Nephron progenitor cell (in vitro differentiated cells): ENCODE results near the gene C12orf75.

Experiments
- DNase-seq: peaks from one replicate; pipeline ENCODE4 v3.0.0; 2021
- H3K27ac Mint-ChIP-seq: 2 replicates; pipeline ENCODE4 v1.8.0; 2021; ENCODE audit warnings: mild to moderate bottlenecking, moderate library complexity, mixed read lengths
- H3K27me3 Mint-ChIP-seq: 2 replicates; pipeline ENCODE4 v1.8.0; 2021; ENCODE audit warnings: mild to moderate bottlenecking, low read depth, mixed read lengths; ENCODE audit not compliant: poor library complexity
- H3K36me3 Mint-ChIP-seq: 2 replicates; pipeline ENCODE4 v1.8.0; 2021; ENCODE audit warnings: low read depth, mixed read lengths
- H3K4me1 Mint-ChIP-seq: 2 replicates; pipeline ENCODE4 v1.8.0; 2021; ENCODE audit warnings: mixed read lengths
- H3K4me3 Mint-ChIP-seq: 2 replicates; pipeline ENCODE4 v1.8.0; 2021; ENCODE audit warnings: mild to moderate bottlenecking, moderate library complexity, mixed read lengths
- H3K9me3 Mint-ChIP-seq: 2 replicates; pipeline ENCODE4 v1.8.0; 2021; ENCODE audit warnings: mild to moderate bottlenecking, moderate library complexity, mixed read lengths
- TF ChIP-seq, protein P1 (sequence below): fragments of 200-600 bp; sonication (generic); IDR thresholded peaks from 2 replicates; pipeline ENCODE4 v1.5.0; 2021; ENCODE audit warnings: antibody characterized with exemption

C12orf75 gene

DNA sequence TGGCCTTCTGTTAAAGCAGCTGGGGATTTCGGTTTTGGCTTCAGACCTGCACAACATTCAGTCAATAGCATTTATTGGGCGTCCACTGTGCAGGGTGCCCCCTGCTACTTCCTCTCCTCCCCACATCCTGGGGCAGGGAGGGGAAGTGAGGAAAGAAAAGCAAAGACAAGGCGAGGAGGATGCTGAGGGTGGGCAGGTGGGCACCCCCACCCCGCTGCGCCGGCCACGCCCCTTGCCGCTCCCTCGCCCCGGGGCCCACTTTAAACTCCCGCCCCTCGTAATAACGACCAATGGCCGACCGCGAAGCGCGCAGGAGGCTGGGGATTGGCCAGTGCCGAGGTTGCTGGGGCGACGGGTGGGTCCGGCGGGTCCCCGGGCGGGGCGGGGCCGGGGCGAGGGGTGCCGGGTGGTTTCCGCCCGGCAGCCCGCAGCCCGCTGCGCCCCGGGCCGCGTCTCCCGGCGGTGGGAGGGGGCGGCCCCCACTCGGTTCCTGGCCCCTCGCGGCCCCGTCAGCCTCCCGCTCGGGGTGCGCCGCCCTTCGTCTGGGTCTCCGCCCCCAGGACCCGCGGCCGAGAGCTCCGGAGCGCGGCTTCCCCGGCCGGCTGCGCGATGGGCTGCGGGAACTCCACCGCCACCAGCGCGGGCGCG is at the start of gene C12orf75:
C12orf75 (plus strand) TSS at position 409 of the 648 bp plus-strand sequence; CDS start at position 610, 201 bp downstream.
- H3K27ac Mint-ChIP-seq: no peak within 1 kb of the TSS
- peaks cover 13% of the 10 kb centered on the region for H3K27me3 Mint-ChIP-seq
- H3K4me1 Mint-ChIP-seq: peaks cover 41% of the 10 kb centered on the region
- TF ChIP-seq, protein P1, sequence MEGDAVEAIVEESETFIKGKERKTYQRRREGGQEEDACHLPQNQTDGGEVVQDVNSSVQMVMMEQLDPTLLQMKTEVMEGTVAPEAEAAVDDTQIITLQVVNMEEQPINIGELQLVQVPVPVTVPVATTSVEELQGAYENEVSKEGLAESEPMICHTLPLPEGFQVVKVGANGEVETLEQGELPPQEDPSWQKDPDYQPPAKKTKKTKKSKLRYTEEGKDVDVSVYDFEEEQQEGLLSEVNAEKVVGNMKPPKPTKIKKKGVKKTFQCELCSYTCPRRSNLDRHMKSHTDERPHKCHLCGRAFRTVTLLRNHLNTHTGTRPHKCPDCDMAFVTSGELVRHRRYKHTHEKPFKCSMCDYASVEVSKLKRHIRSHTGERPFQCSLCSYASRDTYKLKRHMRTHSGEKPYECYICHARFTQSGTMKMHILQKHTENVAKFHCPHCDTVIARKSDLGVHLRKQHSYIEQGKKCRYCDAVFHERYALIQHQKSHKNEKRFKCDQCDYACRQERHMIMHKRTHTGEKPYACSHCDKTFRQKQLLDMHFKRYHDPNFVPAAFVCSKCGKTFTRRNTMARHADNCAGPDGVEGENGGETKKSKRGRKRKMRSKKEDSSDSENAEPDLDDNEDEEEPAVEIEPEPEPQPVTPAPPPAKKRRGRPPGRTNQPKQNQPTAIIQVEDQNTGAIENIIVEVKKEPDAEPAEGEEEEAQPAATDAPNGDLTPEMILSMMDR: no peak
- H3K4me3 Mint-ChIP-seq: peak within 1 kb of the TSS; percentile 84
- DNase-seq: peak; percentile 90
- no peaks in the 10 kb centered on the region for H3K36me3 Mint-ChIP-seq
- H3K9me3 Mint-ChIP-seq: no peaks in the 10 kb centered on the region

- TF ChIP-seq, protein P1: no peak
- Mint-ChIP-seq H3K36me3 (no peaks in the 10 kb centered on the region), H3K27ac (no peak overlapping the region), H3K9me3 (peaks cover 6% of the 10 kb centered on the region), H3K27me3 (peaks cover 9% of the 10 kb centered on the region), H3K4me1 (no peaks in the 10 kb centered on the region), H3K4me3 (no peak overlapping the region)
- DNase-seq: no peak
Observed at GRCh38 chr12:105280966-105281693, 49.4 kb upstream of the C12orf75 start.

- peaks cover 8% of the 10 kb centered on the region for H3K9me3 Mint-ChIP-seq
- H3K36me3 Mint-ChIP-seq: no peaks in the 10 kb centered on the region
Observed at GRCh38 chr12:105281694-105282049, 48.8 kb upstream of the C12orf75 start.

GRCh38 chr12:105285378-105285777 is 45.1 kb upstream of the C12orf75 start:
- Mint-ChIP-seq H3K27me3 (peaks cover 9% of the 10 kb centered on the region), H3K9me3 (peaks cover 8% of the 10 kb centered on the region), H3K4me1 (no peaks in the 10 kb centered on the region), H3K4me3 (no peak overlapping the region), H3K27ac (no peak overlapping the region), H3K36me3 (no peaks in the 10 kb centered on the region)
- DNase-seq: no peak
- TF ChIP-seq, protein P1: no peak

More at GRCh38 chr12:105281694-105282049, 48.8 kb upstream of the C12orf75 start:
- no peak for DNase-seq
- TF ChIP-seq, protein P1: no peak
- Mint-ChIP-seq H3K27me3 (peaks cover 9% of the 10 kb centered on the region), H3K27ac (no peak overlapping the region), H3K4me1 (no peaks in the 10 kb centered on the region), H3K4me3 (no peak overlapping the region)

DNA sequence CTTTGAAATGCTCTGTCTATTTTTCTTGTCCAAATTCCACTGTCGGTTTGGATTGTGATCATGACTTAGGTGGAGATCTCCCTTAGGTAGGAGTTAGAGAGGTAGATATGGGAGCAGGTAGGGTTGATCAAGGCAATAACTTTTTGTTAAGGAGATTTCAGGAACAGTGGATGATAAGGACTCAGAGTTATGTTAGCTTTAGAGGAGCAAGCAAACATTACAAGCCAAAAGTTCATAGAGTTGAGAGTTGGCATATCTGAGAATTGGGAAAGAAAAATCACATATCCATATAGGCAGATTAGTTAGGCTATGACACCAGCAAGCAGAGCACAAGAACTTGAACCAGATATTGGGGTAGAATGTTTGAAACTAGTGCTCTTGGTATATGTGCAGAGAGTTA is 43.1 kb upstream of the C12orf75 start:
- no peak for DNase-seq
- no peaks in the 10 kb centered on the region for H3K4me1 Mint-ChIP-seq
- TF ChIP-seq, protein P1: no peak
- peaks cover 12% of the 10 kb centered on the region for H3K27me3 Mint-ChIP-seq
- no peak overlapping the region for H3K27ac Mint-ChIP-seq
- peaks cover 8% of the 10 kb centered on the region for H3K9me3 Mint-ChIP-seq
- no peaks in the 10 kb centered on the region for H3K36me3 Mint-ChIP-seq
- H3K4me3 Mint-ChIP-seq: no peak overlapping the region
